Choroid plexus epithelial cell (primary cell): ENCODE measurements around the gene TNNI2.

ENCODE experiments used
- DNase-seq: peaks from one replicate; pipeline ENCODE4 v3.0.0-alpha.2; 2010; ENCODE audit warnings: low read depth
- H3K4me3 ChIP-seq: 2 replicates; pipeline ENCODE4 v1.5.1; 2011; ENCODE audit warnings: low read depth, mild to moderate bottlenecking, control low read depth, low read length, moderate library complexity
- TF ChIP-seq, protein P1 (sequence below): conservative IDR thresholded peaks from 2 replicates; pipeline ENCODE4 v1.5.1; 2011; ENCODE audit warnings: low read depth, mild to moderate bottlenecking, control low read depth, inconsistent platforms, low read length, moderate library complexity

Gene TNNI2

DNA sequence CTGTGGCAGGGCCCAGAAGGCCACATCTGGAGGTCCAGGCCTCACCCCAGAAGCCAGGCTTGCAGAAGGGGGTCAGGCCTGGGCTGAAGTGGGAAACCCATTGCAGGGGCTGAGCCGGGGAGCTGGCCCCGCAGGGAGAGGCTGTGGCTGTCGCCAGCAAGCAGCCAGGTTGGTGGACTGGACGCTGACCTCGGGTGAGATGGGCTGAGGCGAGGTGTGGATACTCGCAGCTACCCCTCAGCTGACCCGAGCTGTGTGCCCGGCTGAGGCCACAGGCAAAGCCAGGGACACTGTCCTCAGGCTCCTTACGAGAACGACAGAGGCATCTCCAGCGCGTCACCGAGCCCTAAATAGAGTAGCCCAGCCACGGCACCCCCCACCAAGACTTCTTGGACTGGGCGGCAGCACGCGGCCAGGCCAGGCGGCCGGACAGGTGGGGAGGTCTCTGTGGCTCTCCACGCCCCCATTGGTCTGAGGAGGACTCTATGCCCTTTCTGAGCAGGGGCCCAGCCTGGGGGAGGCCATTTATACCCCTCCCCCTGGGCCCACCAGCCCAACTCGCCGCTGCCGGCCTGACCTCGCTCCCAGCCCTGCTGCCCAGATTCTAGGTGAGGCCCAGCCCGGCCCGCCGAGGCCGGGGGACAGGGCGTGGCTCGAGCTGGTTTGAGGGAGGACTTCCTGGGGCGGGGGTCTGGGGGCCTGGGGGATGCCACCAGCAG, at the start of gene TNNI2:
Gene TNNI2 (plus strand): TSS at position 556 of the 719 bp plus-strand sequence. CDS start 716 bp downstream, outside the sequence.
- no peak within 1 kb of the TSS for H3K4me3 ChIP-seq
- TF ChIP-seq, protein P1, sequence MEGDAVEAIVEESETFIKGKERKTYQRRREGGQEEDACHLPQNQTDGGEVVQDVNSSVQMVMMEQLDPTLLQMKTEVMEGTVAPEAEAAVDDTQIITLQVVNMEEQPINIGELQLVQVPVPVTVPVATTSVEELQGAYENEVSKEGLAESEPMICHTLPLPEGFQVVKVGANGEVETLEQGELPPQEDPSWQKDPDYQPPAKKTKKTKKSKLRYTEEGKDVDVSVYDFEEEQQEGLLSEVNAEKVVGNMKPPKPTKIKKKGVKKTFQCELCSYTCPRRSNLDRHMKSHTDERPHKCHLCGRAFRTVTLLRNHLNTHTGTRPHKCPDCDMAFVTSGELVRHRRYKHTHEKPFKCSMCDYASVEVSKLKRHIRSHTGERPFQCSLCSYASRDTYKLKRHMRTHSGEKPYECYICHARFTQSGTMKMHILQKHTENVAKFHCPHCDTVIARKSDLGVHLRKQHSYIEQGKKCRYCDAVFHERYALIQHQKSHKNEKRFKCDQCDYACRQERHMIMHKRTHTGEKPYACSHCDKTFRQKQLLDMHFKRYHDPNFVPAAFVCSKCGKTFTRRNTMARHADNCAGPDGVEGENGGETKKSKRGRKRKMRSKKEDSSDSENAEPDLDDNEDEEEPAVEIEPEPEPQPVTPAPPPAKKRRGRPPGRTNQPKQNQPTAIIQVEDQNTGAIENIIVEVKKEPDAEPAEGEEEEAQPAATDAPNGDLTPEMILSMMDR = no peak
- DNase-seq = no peak

DNA sequence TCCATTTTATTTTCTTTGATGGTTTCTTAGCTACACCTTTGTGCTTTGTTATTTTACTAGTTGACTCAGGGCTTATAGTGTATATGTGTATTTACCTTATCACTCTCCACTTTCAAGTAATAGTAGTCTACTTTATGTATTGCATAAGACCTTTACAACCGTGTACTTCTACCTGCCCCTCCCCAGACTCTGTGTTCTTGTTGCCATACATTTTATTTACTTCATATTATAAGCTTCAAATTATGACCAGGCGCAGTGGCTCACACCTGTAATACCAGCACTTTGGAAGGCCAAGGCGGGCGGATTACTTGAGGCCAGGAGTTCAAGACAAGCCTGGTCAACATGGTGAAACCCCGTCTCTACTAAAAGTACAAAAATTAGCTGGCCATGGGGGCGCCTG, 46.9 kb upstream of the TNNI2 start:
- TF ChIP-seq, protein P1 = no peak
- no peak for DNase-seq
- H3K4me3 ChIP-seq = no peak overlapping the region

DNA sequence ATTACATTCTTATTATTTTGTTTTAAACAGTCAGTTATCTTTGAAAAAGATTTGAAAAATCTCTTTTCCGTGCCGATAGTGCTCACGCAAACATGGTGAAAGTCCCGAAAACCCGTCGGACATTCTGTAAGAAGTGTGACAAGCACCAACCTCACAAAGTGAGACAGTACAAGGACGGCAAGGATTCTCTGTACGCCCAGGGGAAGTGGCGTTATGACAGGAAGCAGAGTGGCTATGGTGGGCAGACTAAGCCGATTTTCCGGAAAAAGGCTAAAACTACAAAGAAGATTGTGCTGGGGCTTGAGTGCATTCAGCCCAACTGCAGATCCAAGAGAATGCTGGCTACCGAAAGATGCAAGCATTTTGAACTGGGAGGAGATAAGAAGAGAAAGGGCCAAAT, 46.3 kb upstream of the TNNI2 start:
- TF ChIP-seq, protein P1 = no peak
- DNase-seq = no peak
- H3K4me3 ChIP-seq = no peak overlapping the region

DNA sequence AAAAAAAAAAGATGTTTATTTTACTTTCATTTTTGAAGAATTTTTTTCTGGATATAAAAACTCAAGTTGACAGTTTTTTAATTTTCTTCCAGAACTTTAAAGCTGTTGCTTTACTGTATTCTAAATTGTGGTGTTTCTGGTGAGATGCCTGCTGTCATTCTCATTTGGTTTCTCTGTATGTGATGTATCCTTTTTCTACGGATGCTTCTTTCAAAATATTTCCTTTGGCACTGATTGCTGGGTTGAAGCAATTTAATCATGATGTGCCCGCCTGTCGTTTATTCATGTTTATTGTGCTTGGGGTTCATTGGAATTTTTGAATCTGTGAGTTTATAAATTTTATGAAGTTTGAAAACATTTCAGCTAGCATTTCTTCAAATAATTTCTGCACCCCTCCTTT, 45.7 kb upstream of the TNNI2 start:
- TF ChIP-seq, protein P1 = no peak

DNA sequence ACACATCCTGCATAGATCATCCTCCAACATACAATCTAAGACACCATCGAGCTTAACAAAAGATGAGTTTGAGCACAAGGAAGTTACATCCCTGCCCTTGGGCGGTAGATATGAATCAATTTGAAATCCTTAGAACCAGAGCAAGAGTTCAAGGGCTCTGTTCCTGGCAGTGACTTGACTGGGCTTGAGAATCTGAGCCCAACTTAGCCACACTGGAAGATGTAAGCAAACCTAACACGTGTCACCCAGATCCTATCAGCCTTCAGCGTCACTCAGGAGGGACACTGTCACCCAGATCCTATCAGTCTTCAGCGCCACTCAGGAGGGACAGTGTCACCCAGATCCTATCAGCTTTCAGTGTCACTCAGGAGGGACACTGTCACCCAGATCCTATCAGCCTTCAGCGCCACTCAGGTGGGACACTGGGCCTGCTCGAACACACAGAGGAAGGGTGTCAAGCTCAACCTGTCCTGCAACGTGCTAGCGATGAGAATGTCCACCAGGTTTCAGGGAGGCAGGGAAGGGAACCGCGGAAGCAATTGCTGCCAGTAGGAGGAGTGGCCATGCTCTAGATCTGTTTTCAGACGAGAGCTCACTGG, 42.3 kb upstream of the TNNI2 start:
- TF ChIP-seq, protein P1 = peak; percentile 2
- no peak for DNase-seq
- H3K4me3 ChIP-seq = no peak overlapping the region

More for the DNA sequence above, 45.7 kb upstream of the TNNI2 start:
- no peak for DNase-seq
- H3K4me3 ChIP-seq = no peak overlapping the region

DNA sequence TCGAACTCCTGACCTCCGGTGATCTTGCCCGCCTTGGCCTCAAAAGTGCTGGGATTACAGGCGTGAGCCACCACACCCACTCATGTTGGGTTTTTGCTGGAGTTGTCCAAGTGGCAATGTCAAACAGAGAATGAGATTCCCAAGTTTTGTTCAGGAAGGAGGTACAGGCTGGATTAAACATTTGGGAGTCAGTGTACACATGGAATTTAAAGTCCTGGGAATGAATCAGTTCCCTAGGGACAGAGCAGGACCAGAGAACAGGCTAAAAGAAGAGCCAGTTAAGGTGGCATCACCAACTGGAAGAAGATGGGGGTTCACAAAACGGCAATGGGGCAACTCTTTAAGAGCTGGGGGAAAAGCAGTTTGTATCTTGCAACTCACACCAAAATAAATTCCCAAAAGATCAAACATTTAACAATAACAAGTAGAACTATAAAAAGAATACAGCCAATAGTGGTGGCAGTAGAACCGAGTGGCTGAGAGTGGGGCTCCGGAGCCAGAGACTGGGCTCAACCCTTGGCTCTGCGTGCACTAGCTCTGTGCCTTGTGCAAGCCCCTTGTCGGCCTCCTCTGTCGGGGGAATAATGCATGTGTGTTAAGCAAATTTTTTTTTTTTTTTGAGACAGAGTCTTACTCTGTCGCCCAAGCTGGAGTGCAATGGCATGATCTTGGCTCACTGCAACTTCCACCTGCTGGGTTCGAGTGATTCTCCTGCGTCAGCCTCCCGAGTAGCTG, 41.2 kb upstream of the TNNI2 start:
- DNase-seq = no peak
- TF ChIP-seq, protein P1 = no peak
- no peak overlapping the region for H3K4me3 ChIP-seq
